ENCODE measurements around the gene TCP1.

TCP1 gene

DNA sequence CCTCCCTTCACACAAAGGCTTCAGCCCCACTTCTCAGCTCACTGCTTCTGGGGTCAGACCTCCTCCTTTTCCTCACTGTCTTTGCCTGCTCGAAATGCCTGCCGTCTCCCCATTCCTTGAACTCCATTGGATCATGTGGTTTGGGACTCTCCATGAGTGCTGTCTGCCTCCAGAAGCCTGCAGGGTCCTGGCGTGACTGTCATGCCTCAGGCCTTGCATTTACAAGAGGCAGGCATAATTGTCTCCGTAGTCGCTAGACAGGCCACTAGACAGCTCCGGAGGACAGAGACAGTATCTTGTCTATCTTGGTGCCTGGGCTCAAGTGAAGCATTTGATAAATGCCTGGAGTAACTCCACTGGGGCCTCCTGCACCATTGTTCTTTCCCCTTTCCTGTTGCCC, 26.0 kb upstream of the TCP1 start:
- TF ChIP-seq CTCF (IDR thresholded peaks at IDR 0.05; ENCODE audit: extremely low read depth, missing control alignments), result no peak

GRCh38 chr6:159813781-159814180, 24.4 kb upstream of the TCP1 start:
- DNase-seq (ENCODE audit: low spot score), result no peak
- no peak for TF ChIP-seq CTCF (IDR thresholded peaks at IDR 0.05; ENCODE audit: extremely low read depth, missing control alignments)

More for the DNA sequence above, 26.0 kb upstream of the TCP1 start:
- no peak for DNase-seq (ENCODE audit: low spot score)

DNA sequence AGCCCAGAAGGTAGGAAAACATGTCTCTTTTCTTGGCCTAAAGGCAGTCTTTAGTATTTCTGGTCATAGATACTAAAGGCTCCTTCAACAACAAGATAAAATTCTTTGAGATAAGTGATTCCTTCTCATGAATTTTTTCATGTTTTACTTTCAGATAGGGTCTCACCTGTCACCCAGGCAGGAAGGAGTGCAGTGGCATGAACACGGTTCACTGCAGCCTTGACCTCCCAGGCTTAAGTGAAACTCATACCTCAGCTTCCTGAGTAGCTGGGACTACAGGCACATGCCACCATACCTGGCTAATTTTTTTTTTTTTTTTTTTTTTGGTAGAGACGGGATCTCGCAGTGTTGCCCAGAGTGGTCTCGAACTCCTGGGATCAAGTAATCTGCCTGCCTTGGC, 19.7 kb upstream of the TCP1 start:
- TF ChIP-seq CTCF (IDR thresholded peaks at IDR 0.05; ENCODE audit: extremely low read depth, missing control alignments), result no peak
- DNase-seq (ENCODE audit: low spot score), result no peak

DNA sequence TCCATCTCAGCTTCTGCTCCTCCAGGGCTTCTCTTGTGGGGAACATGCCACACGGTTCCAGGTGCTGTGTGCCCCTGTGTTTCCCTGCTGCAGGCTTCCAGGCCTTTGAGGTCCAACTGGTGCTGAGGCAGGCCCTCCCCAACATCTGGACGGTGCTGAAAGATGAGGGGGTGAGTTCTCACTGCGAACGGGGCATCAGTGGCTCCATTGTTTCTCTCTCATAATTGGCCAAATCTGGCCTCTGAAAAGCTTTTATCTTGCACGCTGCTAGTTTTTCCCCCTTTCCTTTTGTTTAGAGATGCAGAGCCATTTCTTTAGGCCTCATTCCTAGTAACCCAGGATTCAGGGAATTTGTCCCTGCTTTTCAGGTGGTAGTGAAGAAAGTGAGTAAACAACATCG, 19.2 kb upstream of the TCP1 start:
- no peak for TF ChIP-seq CTCF (IDR thresholded peaks at IDR 0.05; ENCODE audit: extremely low read depth, missing control alignments)
- DNase-seq (ENCODE audit: low spot score), result no peak

DNA sequence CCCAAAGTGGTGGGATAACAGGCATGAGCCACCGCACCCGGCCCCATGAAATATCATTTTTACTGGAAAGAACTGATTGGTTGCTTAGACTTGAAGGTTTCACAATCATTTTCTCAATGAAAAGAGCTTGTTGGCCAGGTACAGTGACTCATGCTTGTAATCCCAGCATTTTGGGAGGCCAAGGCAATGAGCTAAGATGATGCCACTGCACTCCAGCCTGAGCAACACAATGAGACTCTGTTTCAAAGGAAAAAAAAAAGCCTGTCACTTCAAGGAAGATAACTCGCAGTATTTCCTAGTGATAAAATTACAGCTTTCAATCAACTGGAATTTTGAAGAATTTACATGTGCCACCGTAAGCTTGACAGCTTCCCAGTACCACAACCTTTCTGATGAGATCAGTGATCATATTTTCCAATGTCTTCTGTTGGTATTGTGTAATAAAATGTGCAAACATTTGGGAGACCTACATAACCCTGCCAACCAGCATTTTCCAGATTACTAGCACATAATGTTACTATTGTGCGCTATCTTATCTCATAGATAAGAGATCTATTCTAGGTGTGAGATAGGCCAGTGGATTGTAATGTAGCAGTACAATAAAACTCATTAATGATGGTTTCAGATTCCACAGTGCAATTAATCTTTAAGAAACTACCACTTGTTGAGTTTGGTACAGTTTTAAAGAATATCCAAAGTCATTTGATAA, 17.9 kb upstream of the TCP1 start:
- DNase-seq (ENCODE audit: low spot score), result no peak
- no peak for TF ChIP-seq CTCF (IDR thresholded peaks at IDR 0.05; ENCODE audit: extremely low read depth, missing control alignments)

DNA sequence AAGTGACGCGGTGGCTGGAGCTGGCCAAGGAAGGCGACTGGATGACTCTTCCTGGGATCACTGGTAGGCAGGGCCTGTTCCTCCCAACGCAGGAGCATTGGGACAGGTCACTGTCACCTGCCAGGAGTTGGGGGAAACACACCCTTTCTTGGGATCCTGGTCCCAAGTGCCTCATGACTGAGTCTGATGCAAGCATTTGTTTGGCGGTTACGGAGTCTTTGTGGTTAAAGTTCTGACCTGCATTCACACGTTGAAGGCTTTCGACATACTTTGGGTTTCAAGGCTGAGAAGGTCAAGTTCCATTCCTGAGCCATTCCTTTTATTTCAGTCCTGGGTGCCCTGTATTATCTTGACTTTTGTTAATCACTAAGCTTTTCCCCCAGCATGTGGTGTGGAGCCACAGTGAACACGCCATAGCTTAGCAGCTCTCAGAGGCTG, 16.6 kb upstream of the TCP1 start:
- no peak for DNase-seq (ENCODE audit: low spot score)

More for the DNA sequence above, 16.6 kb upstream of the TCP1 start:
- no peak for TF ChIP-seq CTCF (IDR thresholded peaks at IDR 0.05; ENCODE audit: extremely low read depth, missing control alignments)
